NCI-H748 treated with DMSO at 0.1 percent for 48 hours (cell line): ENCODE results near the gene PCDHGA10.
"Not testable (repeated sequence)": the region's sequence is repeated elsewhere in the genome, so short reads cannot be mapped to it uniquely, and the experiment has no call there.

Source experiments
- DNase-seq: peaks from one replicate; lab custom pipeline; 2025; lab: John Stamatoyannopoulos, UW

PCDHGA10 gene

GRCh38 chr5:141392429-141393198 is 20.2 kb upstream of the PCDHGA10 start, which contains the start of gene PCDHGA8:
Gene PCDHGA8 (plus strand): TSS chr5:141392633. CDS start chr5:141392814, 181 bp downstream.
- DNase-seq: no peak

GRCh38 chr5:141393267-141393666 is 19.5 kb upstream of the PCDHGA10 start:
- DNase-seq: no peak

- not testable (repeated sequence) for DNase-seq
Measured at GRCh38 chr5:141394401-141395187, 18.2 kb upstream of the PCDHGA10 start.

- DNase-seq: peak; percentile 50
Measured at GRCh38 chr5:141397756-141398551, 14.8 kb upstream of the PCDHGA10 start, which contains the start of gene PCDHGB5. Gene PCDHGB5 (plus strand): TSS chr5:141397947. CDS start chr5:141398128, 181 bp downstream.

- no peak for DNase-seq
Measured at GRCh38 chr5:141398608-141399007, 14.2 kb upstream of the PCDHGA10 start.

- DNase-seq: no peak
Measured at GRCh38 chr5:141399555-141400258, 13.1 kb upstream of the PCDHGA10 start.

GRCh38 chr5:141402553-141403243 is 10.1 kb upstream of the PCDHGA10 start, which contains the start of gene PCDHGA9:
Gene PCDHGA9 (plus strand): TSS chr5:141402778. CDS start chr5:141402953, 175 bp downstream.
- no peak for DNase-seq

GRCh38 chr5:141403387-141403786 is 9.4 kb upstream of the PCDHGA10 start:
- no peak for DNase-seq

GRCh38 chr5:141407790-141408505 is 4.8 kb upstream of the PCDHGA10 start, which contains the start of gene PCDHGB6:
Gene PCDHGB6 (plus strand): TSS chr5:141408021. CDS start chr5:141408203, 182 bp downstream.
- not testable (repeated sequence) for DNase-seq

GRCh38 chr5:141409598-141410306 is 3.0 kb upstream of the PCDHGA10 start:
- DNase-seq: no peak

- no peak for DNase-seq
Measured at GRCh38 chr5:141411575-141411974, 1.2 kb upstream of the PCDHGA10 start.

GRCh38 chr5:141413540-141414069 is 818 bp downstream of the PCDHGA10 start:
- peak; percentile 7 for DNase-seq

- not testable (repeated sequence) for DNase-seq
Measured at GRCh38 chr5:141414548-141415274, 1.9 kb downstream of the PCDHGA10 start.

- not testable (repeated sequence) for DNase-seq
Measured at GRCh38 chr5:141415275-141415618, 2.5 kb downstream of the PCDHGA10 start.

- DNase-seq: not testable (repeated sequence)
Measured at GRCh38 chr5:141417494-141418172, 4.8 kb downstream of the PCDHGA10 start, which contains the start of gene PCDHGB7. Gene PCDHGB7 (plus strand): TSS chr5:141417677. CDS start chr5:141417860, 183 bp downstream.

- DNase-seq: no peak
Measured at GRCh38 chr5:141419074-141419880, 6.5 kb downstream of the PCDHGA10 start.
